HCT116 (cell line): ENCODE results near the gene FBN1. TPM values are rescaled to one million over a fixed set of nuclear protein-coding genes. Genes with fewer than 3 reads are reported as not detected.

Experiments
- ATAC-seq: fragments of 200-7000 bp; cut with Tn5 transposase; 2 replicates; pipeline ENCODE4 v1.9.1; 2020; ENCODE audit warnings: mild to moderate bottlenecking, moderate library complexity
- BruUV-seq: library from RNA; stranded (reverse); fragments of 400-500 nt; replicated peaks from 2 replicates; lab custom pipeline; 2021; lab: Mats Ljungman, UMichigan
- CTCF ChIA-PET: fragments of 300-600 bp; sonication (Branson Sonifier 250); formaldehyde crosslinking; loops from one replicate; lab custom pipeline; 2021; ENCODE audit warnings: antibody characterized with exemption; lab: Charles Lee
- POLR2A ChIA-PET: fragments of 300-600, 350-600 bp; sonication (Branson Sonifier 250); formaldehyde crosslinking; loops from one replicate; lab custom pipeline; 2021; ENCODE audit warnings: antibody characterized with exemption; lab: Charles Lee
- RAD21 ChIA-PET, 2 experiments: fragments of 300-600 bp; sonication (Branson Sonifier 250); formaldehyde crosslinking; loops; one replicate each; lab custom pipeline; 2023; ENCODE audit warnings: low total read pairs in 2 of 2; ENCODE audit not compliant: uncharacterized antibody in 2 of 2, unreplicated experiment in 2 of 2, low non-redundant PET in 1 of 2; lab: Charles Lee
- DNase-seq: peaks from one replicate; pipeline ENCODE4 v3.0.0-alpha.2; 2010; ENCODE audit warnings: low read depth, low spot score
- H2AFZ ChIP-seq: fragments of 200-600 bp; shearing (Covaris generic), sonication (generic); 2 replicates; pipeline ENCODE4 v1.6.1; 2017; ENCODE audit warnings: low read depth, mixed run types, mixed read lengths, antibody characterized with exemption, low read length; ENCODE audit not compliant: poor library complexity, severe bottlenecking
- H3K27ac ChIP-seq: 2 replicates; pipeline ENCODE4 v1.5.1; 2012; ENCODE audit warnings: low read depth, low read length
- H3K27me3 ChIP-seq: fragments of 200-600 bp; sonication (generic); 2 replicates; pipeline ENCODE4 v1.6.1; 2016; ENCODE audit warnings: mixed run types, low read length, mixed read lengths; ENCODE audit not compliant: insufficient read depth
- H3K36me3 ChIP-seq, 2 experiments: fragments of 200-500 bp in 1 of 2; fragments of 200-600 bp in 1 of 2; sonication (Bioruptor generic) in 1 of 2; sonication (generic) in 1 of 2; 2 replicates each; pipeline versions ENCODE4 v1.5.1 to v1.6.1; 2014 to 2016; ENCODE audit warnings: low read length in 2 of 2, inconsistent platforms in 1 of 2, mixed read lengths in 1 of 2, mixed run types in 1 of 2; ENCODE audit not compliant: insufficient read depth in 2 of 2, control insufficient read depth in 1 of 2
- H3K4me1 ChIP-seq, 2 experiments: fragments of 200-600 bp in 1 of 2; sonication (generic) in 1 of 2; 2 replicates each; pipeline versions ENCODE4 v1.5.1 to v1.6.1; 2012 to 2017; ENCODE audit warnings: low read length in 2 of 2, inconsistent platforms in 1 of 2, mild to moderate bottlenecking in 1 of 2, mixed read lengths in 1 of 2, mixed run types in 1 of 2, moderate library complexity in 1 of 2; ENCODE audit not compliant: insufficient read depth in 2 of 2, control insufficient read depth in 1 of 2
- H3K4me2 ChIP-seq: fragments of 200-600 bp; sonication (generic); 2 replicates; pipeline ENCODE4 v1.6.1; 2017; ENCODE audit warnings: mixed run types, low read length, mixed read lengths
- H3K4me3 ChIP-seq, 2 experiments: fragments of 200-600 bp in 1 of 2; sonication (generic) in 1 of 2; replicated peaks in 1 of 2; 2 replicates each; pipeline ENCODE4 v1.5.1; 2011 to 2016; ENCODE audit warnings: low read length in 2 of 2, control low read depth in 1 of 2, low read depth in 1 of 2, mild to moderate bottlenecking in 1 of 2, mixed read lengths in 1 of 2, mixed run types in 1 of 2
- H3K79me2 ChIP-seq: fragments of 200-600 bp; sonication (generic); 2 replicates; pipeline ENCODE4 v1.6.1; 2017; ENCODE audit warnings: mild to moderate bottlenecking, mixed run types, low read length, moderate library complexity, mixed read lengths; ENCODE audit not compliant: insufficient read depth
- H3K9ac ChIP-seq: fragments of 200-600 bp; sonication (generic); 2 replicates; pipeline ENCODE4 v1.6.1; 2016; ENCODE audit warnings: low read length, mixed read lengths
- H3K9me2 ChIP-seq: fragments of 200-600 bp; sonication (generic), shearing (Covaris generic); 2 replicates; pipeline ENCODE4 v1.6.1; 2017; ENCODE audit warnings: mixed run types, mild to moderate bottlenecking, moderate library complexity; ENCODE audit not compliant: insufficient read depth
- H3K9me3 ChIP-seq, 2 experiments: fragments of 200-500 bp in 1 of 2; fragments of 200-600 bp in 1 of 2; sonication (Bioruptor generic) in 1 of 2; sonication (generic) in 1 of 2; 2 replicates each; pipeline ENCODE4 v1.6.1; 2014 to 2017; ENCODE audit warnings: low read length in 2 of 2, mixed read lengths in 2 of 2, inconsistent platforms in 1 of 2, low read depth in 1 of 2, mild to moderate bottlenecking in 1 of 2, mixed run types in 1 of 2, moderate library complexity in 1 of 2; ENCODE audit not compliant: control insufficient read depth in 1 of 2, insufficient read depth in 1 of 2
- H4K20me1 ChIP-seq: fragments of 200-600 bp; sonication (generic), shearing (Covaris generic); 2 replicates; pipeline ENCODE4 v1.6.1; 2017; ENCODE audit warnings: mixed run types, mild to moderate bottlenecking, moderate library complexity; ENCODE audit not compliant: insufficient read depth
- CEBPB ChIP-seq: IDR thresholded peaks from 2 replicates; pipeline ENCODE4 v1.6.1; 2012; ENCODE audit warnings: low read depth
- EGR1 ChIP-seq: IDR thresholded peaks from 2 replicates; pipeline ENCODE4 v1.6.1; 2012; ENCODE audit warnings: low read depth
- EZH2 ChIP-seq: fragments of 200-600 bp; sonication (generic); IDR thresholded peaks from 2 replicates; pipeline ENCODE4 v1.6.1; 2017; ENCODE audit warnings: antibody characterized with exemption, mixed run types
- EZH2phosphoT487 ChIP-seq: fragments of 200-600 bp; IDR thresholded peaks from 2 replicates; pipeline ENCODE4 v1.6.1; 2018; ENCODE audit warnings: antibody characterized with exemption, borderline replicate concordance
- JUND ChIP-seq: IDR thresholded peaks from 2 replicates; pipeline ENCODE4 v1.6.1; 2012
- POLR2A ChIP-seq: IDR thresholded peaks from 2 replicates; pipeline ENCODE4 v1.7.0; 2011; ENCODE audit warnings: borderline replicate concordance; ENCODE audit not compliant: insufficient read depth, insufficient read length; ENCODE audit errors: extremely low read depth
- POLR2AphosphoS5 ChIP-seq: IDR thresholded peaks from 2 replicates; pipeline ENCODE4 v1.6.1; 2011; ENCODE audit warnings: mild to moderate bottlenecking, low read depth, low read length, moderate library complexity
- RAD21 ChIP-seq: IDR thresholded peaks from 2 replicates; pipeline ENCODE4 v1.6.1; 2012; ENCODE audit warnings: low read depth, mild to moderate bottlenecking
- SIN3A ChIP-seq: IDR thresholded peaks from 2 replicates; pipeline ENCODE4 v1.6.1; 2012; ENCODE audit warnings: low read depth
- SP1 ChIP-seq: IDR thresholded peaks from 2 replicates; pipeline ENCODE4 v1.6.1; 2012; ENCODE audit warnings: low read depth
- SRF ChIP-seq: IDR thresholded peaks from 2 replicates; pipeline ENCODE4 v1.6.1; 2012; ENCODE audit warnings: low read depth
- ZFX ChIP-seq: fragments of 450-650 bp; IDR thresholded peaks from 2 replicates; pipeline ENCODE4 v1.6.1; 2017
- ZNF274 ChIP-seq: fragments of 200-500 bp; sonication (Bioruptor generic); IDR thresholded peaks from 2 replicates; pipeline ENCODE4 v1.6.1; 2014; ENCODE audit warnings: mild to moderate bottlenecking, low read depth, low read length, inconsistent platforms
- intact Hi-C: fragments of 100-400 bp; cut with micrococcal nuclease; formaldehyde crosslinking; loops from 2 replicates; pipeline ENCODE4 v1.10.0; 2022
- total RNA-seq: library from RNA; stranded (reverse); gene quantifications from one replicate; pipeline ENCODE4 v1.2.1, GENCODE V29; 2021; ENCODE audit not compliant: unreplicated experiment
- TF ChIP-seq, protein P1 (sequence below), 3 experiments: fragments of 200-600 bp in 1 of 3; sonication (generic) in 1 of 3; IDR thresholded peaks in 2 of 3; conservative IDR thresholded peaks in 1 of 3; 2 replicates each; pipeline ENCODE4 v1.5.1; 2012 to 2017; ENCODE audit warnings: low read depth in 2 of 3, low read length in 2 of 3, antibody characterized with exemption in 1 of 3, borderline replicate concordance in 1 of 3, control low read depth in 1 of 3, mild to moderate bottlenecking in 1 of 3, mixed read lengths in 1 of 3, mixed run types in 1 of 3, moderate library complexity in 1 of 3; ENCODE audit not compliant: insufficient read depth in 1 of 3
- TF ChIP-seq, protein P2 (sequence below): IDR thresholded peaks from 2 replicates; pipeline ENCODE4 v1.6.1; 2012

Gene FBN1
- total RNA-seq, 1 experiment from 2014 or later, result 1.7 TPM

DNA sequence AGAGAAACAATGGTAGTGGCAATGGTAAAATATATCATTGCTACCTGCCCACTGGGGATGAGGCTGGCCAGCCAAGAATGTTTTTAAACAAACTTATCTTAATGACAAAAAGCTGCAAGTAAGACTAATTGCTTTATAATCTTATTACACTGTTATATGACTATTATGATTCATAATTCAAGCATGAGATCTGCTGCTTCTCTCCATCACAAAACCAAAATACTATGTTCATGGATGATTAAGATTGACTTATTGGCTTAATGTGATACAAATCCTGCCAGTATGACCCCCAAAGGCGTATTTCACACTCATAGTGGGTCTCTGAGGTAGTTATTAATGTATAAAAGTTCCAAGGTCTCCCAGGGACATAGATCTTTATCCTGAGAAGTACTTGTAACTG, 52.6 kb downstream of the FBN1 start:
- Histone ChIP-seq H3K4me3 (no peak overlapping the region), H3K9me2 (no peaks in the 10 kb centered on the region), H3K4me2 (no peak overlapping the region), H3K27ac (no peak overlapping the region), H3K27me3 (no peaks in the 10 kb centered on the region), H3K9me3 (no peaks in the 10 kb centered on the region), H3K9ac (no peak overlapping the region), H3K36me3 (no peaks in the 10 kb centered on the region), H3K4me1 (no peaks in the 10 kb centered on the region), H2AFZ (no peak overlapping the region), H4K20me1 (no peaks in the 10 kb centered on the region), H3K79me2 (no peaks in the 10 kb centered on the region)
- no TSS peak for BruUV-seq
- TF ChIP-seq POLR2A (no peak), ZNF274 (no peak), EZH2 (no peak), RAD21 (no peak), SRF (no peak), EGR1 (no peak), JUND (no peak), CEBPB (no peak), SP1 (no peak), POLR2AphosphoS5 (no peak), ZFX (no peak), EZH2phosphoT487 (no peak), SIN3A (no peak)
- TF ChIP-seq, protein P1, sequence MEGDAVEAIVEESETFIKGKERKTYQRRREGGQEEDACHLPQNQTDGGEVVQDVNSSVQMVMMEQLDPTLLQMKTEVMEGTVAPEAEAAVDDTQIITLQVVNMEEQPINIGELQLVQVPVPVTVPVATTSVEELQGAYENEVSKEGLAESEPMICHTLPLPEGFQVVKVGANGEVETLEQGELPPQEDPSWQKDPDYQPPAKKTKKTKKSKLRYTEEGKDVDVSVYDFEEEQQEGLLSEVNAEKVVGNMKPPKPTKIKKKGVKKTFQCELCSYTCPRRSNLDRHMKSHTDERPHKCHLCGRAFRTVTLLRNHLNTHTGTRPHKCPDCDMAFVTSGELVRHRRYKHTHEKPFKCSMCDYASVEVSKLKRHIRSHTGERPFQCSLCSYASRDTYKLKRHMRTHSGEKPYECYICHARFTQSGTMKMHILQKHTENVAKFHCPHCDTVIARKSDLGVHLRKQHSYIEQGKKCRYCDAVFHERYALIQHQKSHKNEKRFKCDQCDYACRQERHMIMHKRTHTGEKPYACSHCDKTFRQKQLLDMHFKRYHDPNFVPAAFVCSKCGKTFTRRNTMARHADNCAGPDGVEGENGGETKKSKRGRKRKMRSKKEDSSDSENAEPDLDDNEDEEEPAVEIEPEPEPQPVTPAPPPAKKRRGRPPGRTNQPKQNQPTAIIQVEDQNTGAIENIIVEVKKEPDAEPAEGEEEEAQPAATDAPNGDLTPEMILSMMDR (IDR thresholded peaks at IDR 0.05 in 2 of 3, conservative IDR thresholded peaks at IDR 0.05 in 1 of 3; ENCODE audit: borderline replicate concordance in 1 of 3, insufficient read depth in 1 of 3, low read depth in 2 of 3, low read length in 2 of 3), result no peak
- TF ChIP-seq, protein P2, sequence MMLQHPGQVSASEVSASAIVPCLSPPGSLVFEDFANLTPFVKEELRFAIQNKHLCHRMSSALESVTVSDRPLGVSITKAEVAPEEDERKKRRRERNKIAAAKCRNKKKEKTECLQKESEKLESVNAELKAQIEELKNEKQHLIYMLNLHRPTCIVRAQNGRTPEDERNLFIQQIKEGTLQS, result no peak
- no peak for ATAC-seq
- RAD21 ChIA-PET, result no interaction called here
- CTCF ChIA-PET, result no interaction called here
- DNase-seq, result no peak
- POLR2A ChIA-PET, result no interaction called here
- intact Hi-C loops, result no loop called here
